ENCODE results near the gene ATN1.

- TF ChIP-seq POLR2A (IDR thresholded peaks at IDR 0.05) (no peak), CTCF (IDR thresholded peaks at IDR 0.05 in 8 of 11, conservative IDR thresholded peaks at IDR 0.05 in 3 of 11) (no peak)
Observed at GRCh38 chr12:6978611-6979011, 50.9 kb downstream of the ATN1 start.

Measured in spleen (tissue), 7 donors.